Mucosa of descending colon (tissue), 3 donors: Measurements from ENCODE around the gene CCL23. TPM values are rescaled to one million over a fixed set of nuclear protein-coding genes. Genes with fewer than 3 reads are reported as not detected.
A peak's percentile ranks its signal among the peaks of the same experiment; 100 is the strongest.

Experiments
- ATAC-seq: fragments of 200-7000 bp; cut with Tn5 transposase; one replicate; pipeline ENCODE4 v1.9.1; 2020; ENCODE audit warnings: mild to moderate bottlenecking, moderate library complexity
- DNase-seq, 3 donors: peaks; one replicate each; pipeline ENCODE4 v3.0.0-alpha.2; 2020
- H3K36me3 ChIP-seq: fragments of 200-600 bp; one replicate; pipeline ENCODE4 v1.8.0; 2021; ENCODE audit warnings: low read depth, mild to moderate bottlenecking
- H3K4me1 ChIP-seq: fragments of 200-600 bp; one replicate; pipeline ENCODE4 v1.8.0; 2021; ENCODE audit warnings: low read depth, mild to moderate bottlenecking
- H3K4me3 ChIP-seq: fragments of 200-600 bp; one replicate; pipeline ENCODE4 v1.8.0; 2021; ENCODE audit warnings: mild to moderate bottlenecking
- H3K9me3 ChIP-seq: fragments of 200-600 bp; one replicate; pipeline ENCODE4 v1.8.0; 2021; ENCODE audit warnings: mild to moderate bottlenecking
- CTCF ChIP-seq: fragments of 200-600 bp; IDR thresholded peaks from one replicate; pipeline ENCODE4 v1.8.0; 2022; ENCODE audit warnings: antibody characterized with exemption, mild to moderate bottlenecking
- intact Hi-C, 2 donors: fragments of 100-400 bp; cut with DNase I in 1 of 2; cut with micrococcal nuclease in 1 of 2; formaldehyde crosslinking; loops; one replicate each; pipeline versions ENCODE4 v1.11.0 to v1.11.1; 2022; cut with DNase I, micrococcal nuclease
- total RNA-seq, 3 donors: library from RNA; stranded (reverse); fragmentation: NEBNext Ultra II Directional in 2 of 3; extraction: Animal tissue kit (Norgen Biotek cat#: 25700) in 2 of 3; gene quantifications; one replicate each; pipeline versions ENCODE4 v1.2.1 to v1.2.4, GENCODE V29; 2021 to 2023
- donor health status: DM: no; HTN: no; CAD: no; lungs with moderate emphysema.
- donor health status: DM: no; HTN: no; CAD: no.
- donor health status: DM: no; HTN: yes; CAD: no.

CCL23 gene
- total RNA-seq, 3 donors from 2014 or later = 1.3 to 5.2 (median 3.3) TPM

- intact Hi-C loops = loop anchor here in 1 of 2 donors (10.0 kb wide), 2 partner anchors 97 to 167 kb away; no protein-coding TSS in a partner anchor
- Histone ChIP-seq H3K9me3 (no peaks in the 10 kb centered on the region), H3K36me3 (no peaks in the 10 kb centered on the region), H3K4me3 (no peak overlapping the region), H3K4me1 (peaks cover 17% of the 10 kb centered on the region)
- DNase-seq = no peak
- no peak for TF ChIP-seq CTCF
- ATAC-seq = no peak
Observed at GRCh38 chr17:35977509-35977908, 40.3 kb downstream of the CCL23 start.

GRCh38 chr17:35973333-35974260 lies 44.2 kb downstream of the CCL23 start:
- ATAC-seq (peak; percentile 16), DNase-seq (peak in 1 of 3 donors; percentile 22)
- intact Hi-C loops = loop anchor here in 1 of 2 donors (10.0 kb wide), 2 partner anchors 101 to 171 kb away; no protein-coding TSS in a partner anchor
- H3K4me3 ChIP-seq = no peak overlapping the region
- H3K36me3 ChIP-seq = no peaks in the 10 kb centered on the region
- H3K4me1 ChIP-seq = peaks cover 14% of the 10 kb centered on the region
- no peak for TF ChIP-seq CTCF
- H3K9me3 ChIP-seq = no peaks in the 10 kb centered on the region

GRCh38 chr17:35972945-35973332 lies 44.8 kb downstream of the CCL23 start:
- intact Hi-C loops = loop anchor here in 1 of 2 donors (10.0 kb wide), 2 partner anchors 102 to 172 kb away; no protein-coding TSS in a partner anchor
- peak; percentile 37 for ATAC-seq
- Histone ChIP-seq H3K9me3 (no peaks in the 10 kb centered on the region), H3K4me1 (peaks cover 14% of the 10 kb centered on the region), H3K36me3 (no peaks in the 10 kb centered on the region), H3K4me3 (no peak overlapping the region)
- TF ChIP-seq CTCF = no peak
- no peak for DNase-seq

- Histone ChIP-seq H3K4me1 (peaks cover 14% of the 10 kb centered on the region), H3K36me3 (no peaks in the 10 kb centered on the region), H3K4me3 (no peak overlapping the region), H3K9me3 (no peaks in the 10 kb centered on the region)
- DNase-seq (no peak), ATAC-seq (no peak)
- intact Hi-C loops = loop anchor here in 1 of 2 donors (10.0 kb wide), 2 partner anchors 102 to 172 kb away; no protein-coding TSS in a partner anchor
- TF ChIP-seq CTCF = no peak
Observed at GRCh38 chr17:35972535-35972934, 45.2 kb downstream of the CCL23 start.

- ATAC-seq (no peak), DNase-seq (no peak)
- no peaks in the 10 kb centered on the region for H3K36me3 ChIP-seq
- no peak overlapping the region for H3K4me3 ChIP-seq
- intact Hi-C loops = loop anchor here in 1 of 2 donors (10.0 kb wide), 2 partner anchors 103 to 173 kb away; no protein-coding TSS in a partner anchor
- TF ChIP-seq CTCF = no peak
- no peaks in the 10 kb centered on the region for H3K9me3 ChIP-seq
- peaks cover 14% of the 10 kb centered on the region for H3K4me1 ChIP-seq
Observed at GRCh38 chr17:35972066-35972465, 45.7 kb downstream of the CCL23 start.
